PC-9 (cell line): Measurements from ENCODE around the gene TMEFF2.

Experiments used
- CTCF ChIP-seq: fragments of 200-600 bp; sonication (generic); conservative IDR thresholded peaks from 2 replicates; pipeline ENCODE4 v1.6.1; 2017; ENCODE audit warnings: mixed run types, antibody characterized with exemption, mild to moderate bottlenecking, moderate library complexity
- EZH2 ChIP-seq: fragments of 200-600 bp; sonication (generic); IDR thresholded peaks from 2 replicates; pipeline ENCODE4 v1.8.0; 2017; ENCODE audit warnings: antibody characterized with exemption, low read depth

GRCh38 chr2:192069417-192069816 is 125.3 kb downstream of the TMEFF2 start:
- TF ChIP-seq EZH2 (no peak), CTCF (no peak)
